MCF 10A (cell line): ENCODE results near the gene CCDC102B. TPM values are rescaled to one million over a fixed set of nuclear protein-coding genes. Genes with fewer than 3 reads are reported as not detected.

Experiments used
- BruUV-seq: library from RNA; stranded (reverse); fragments of 400-500 nt; replicated peaks from 2 replicates; lab custom pipeline; 2021; lab: Mats Ljungman, UMichigan
- CTCF ChIA-PET: fragments of 300-600 bp; sonication (Branson Sonifier 250); formaldehyde crosslinking; extraction: SDS; loops from one replicate; lab custom pipeline; 2021; ENCODE audit warnings: antibody characterized with exemption, inconsistent platforms; lab: Yijun Ruan, JAX
- POLR2A ChIA-PET: fragments of 300-600, 350-650 bp; sonication (Branson Sonifier 250); formaldehyde crosslinking; extraction: SDS; loops from one replicate; lab custom pipeline; 2020; ENCODE audit warnings: antibody characterized with exemption, inconsistent platforms; lab: Yijun Ruan, JAX
- DNase-seq: peaks from one replicate; pipeline ENCODE4 v3.0.0-alpha.2; 2018; ENCODE audit not compliant: unreplicated experiment
- H3K27ac Mint-ChIP-seq: one replicate; pipeline ENCODE4 v1.8.0; 2022; ENCODE audit warnings: mild to moderate bottlenecking, low read depth, mixed read lengths; ENCODE audit not compliant: unreplicated experiment
- H3K27me3 Mint-ChIP-seq: one replicate; pipeline ENCODE4 v1.8.0; 2022; ENCODE audit warnings: mixed read lengths; ENCODE audit not compliant: insufficient read depth, unreplicated experiment
- H3K36me3 Mint-ChIP-seq: one replicate; pipeline ENCODE4 v1.8.0; 2022; ENCODE audit warnings: mild to moderate bottlenecking, moderate library complexity, mixed read lengths; ENCODE audit not compliant: insufficient read depth, unreplicated experiment
- H3K4me1 Mint-ChIP-seq: one replicate; pipeline ENCODE4 v1.8.0; 2022; ENCODE audit warnings: mixed read lengths; ENCODE audit not compliant: insufficient read depth, unreplicated experiment
- H3K4me3 Mint-ChIP-seq: one replicate; pipeline ENCODE4 v1.8.0; 2022; ENCODE audit warnings: mild to moderate bottlenecking, moderate library complexity, mixed read lengths; ENCODE audit not compliant: unreplicated experiment
- H3K9me3 Mint-ChIP-seq: one replicate; pipeline ENCODE4 v1.8.0; 2022; ENCODE audit warnings: mixed read lengths; ENCODE audit not compliant: unreplicated experiment
- CTCF ChIP-seq: fragments of 200-600 bp; IDR thresholded peaks from one replicate; pipeline ENCODE4 v1.8.0; 2022; ENCODE audit warnings: antibody characterized with exemption, mild to moderate bottlenecking; ENCODE audit not compliant: unreplicated experiment
- intact Hi-C: fragments of 100-400 bp; cut with micrococcal nuclease; formaldehyde crosslinking; loops from 2 replicates; pipeline ENCODE4 v1.14.1; 2022
- total RNA-seq: library from RNA; stranded (reverse); gene quantifications from 2 replicates; pipeline ENCODE4 v1.2.3, GENCODE V29; 2022

CCDC102B gene
- total RNA-seq, 1 experiment from 2014 or later: 3.4 TPM

GRCh38 chr18:69008538-69008937, 210.7 kb downstream of the CCDC102B start:
- no peak for DNase-seq
- no TSS peak for BruUV-seq
- intact Hi-C loops: no loop called here
- H3K4me1 Mint-ChIP-seq: no peaks in the 10 kb centered on the region
- POLR2A ChIA-PET: no interaction called here
- no peaks in the 10 kb centered on the region for H3K9me3 Mint-ChIP-seq
- no peak for TF ChIP-seq CTCF
- H3K36me3 Mint-ChIP-seq: no peaks in the 10 kb centered on the region
- H3K4me3 Mint-ChIP-seq: no peak overlapping the region
- H3K27ac Mint-ChIP-seq: no peak overlapping the region
- CTCF ChIA-PET: interaction anchor here (0.6 kb wide), 2 partner anchors 360 to 759 kb away, joined by 3 read pairs; no protein-coding TSS in a partner anchor
- peaks cover 44% of the 10 kb centered on the region for H3K27me3 Mint-ChIP-seq

GRCh38 chr18:69021211-69021805, 223.4 kb downstream of the CCDC102B start:
- no peak for TF ChIP-seq CTCF
- no peaks in the 10 kb centered on the region for H3K4me1 Mint-ChIP-seq
- no peak for DNase-seq
- ChIA-PET CTCF (no interaction called here), POLR2A (no interaction called here)
- H3K4me3 Mint-ChIP-seq: no peak overlapping the region
- peaks cover 59% of the 10 kb centered on the region for H3K27me3 Mint-ChIP-seq
- BruUV-seq: no TSS peak
- no peak overlapping the region for H3K27ac Mint-ChIP-seq
- H3K36me3 Mint-ChIP-seq: no peaks in the 10 kb centered on the region
- intact Hi-C loops: no loop called here
- no peaks in the 10 kb centered on the region for H3K9me3 Mint-ChIP-seq

GRCh38 chr18:69022426-69022825, 224.5 kb downstream of the CCDC102B start:
- DNase-seq: no peak
- no TSS peak for BruUV-seq
- no peak overlapping the region for H3K4me3 Mint-ChIP-seq
- no peaks in the 10 kb centered on the region for H3K4me1 Mint-ChIP-seq
- ChIA-PET POLR2A (no interaction called here), CTCF (interaction anchor here (0.6 kb wide), 1 partner anchor 43 kb away, joined by 4 read pairs; no protein-coding TSS in a partner anchor)
- no peak for TF ChIP-seq CTCF
- H3K9me3 Mint-ChIP-seq: no peaks in the 10 kb centered on the region
- intact Hi-C loops: no loop called here
- H3K27ac Mint-ChIP-seq: no peak overlapping the region
- H3K27me3 Mint-ChIP-seq: peaks cover 56% of the 10 kb centered on the region
- no peaks in the 10 kb centered on the region for H3K36me3 Mint-ChIP-seq

GRCh38 chr18:69031571-69031970, 233.7 kb downstream of the CCDC102B start:
- Mint-ChIP-seq H3K4me1 (no peaks in the 10 kb centered on the region), H3K9me3 (no peaks in the 10 kb centered on the region), H3K27ac (no peak overlapping the region), H3K36me3 (no peaks in the 10 kb centered on the region), H3K27me3 (peaks cover 21% of the 10 kb centered on the region), H3K4me3 (no peak overlapping the region)
- POLR2A ChIA-PET: interaction anchor here (0.7 kb wide), 1 partner anchor 25 kb away, joined by 4 read pairs; no protein-coding TSS in a partner anchor
- no peak for TF ChIP-seq CTCF
- no TSS peak for BruUV-seq
- intact Hi-C loops: no loop called here
- DNase-seq: no peak
- CTCF ChIA-PET: interaction anchor here (0.5 kb wide), 1 partner anchor 695 kb away, joined by 3 read pairs; no protein-coding TSS in a partner anchor
